Motor neuron (in vitro differentiated cells): ENCODE data around the gene RPP25L. TPM values are rescaled to one million over a fixed set of nuclear protein-coding genes. Genes with fewer than 3 reads are reported as not detected.

Experiments used
- ATAC-seq, 8 experiments: fragments of 200-7000 bp; cut with Tn5 transposase; replicated peaks in 6 of 8; 2 replicates each; pipeline ENCODE4 v1.8.0; 2021; ENCODE audit warnings: mild to moderate bottlenecking in 8 of 8, moderate library complexity in 8 of 8
- H3K27ac ChIP-seq, 2 donors: fragments of 250-450 bp; sonication (Bioruptor Pico); 2 replicates each; pipeline ENCODE4 v1.9.0; 2021; ENCODE audit warnings: antibody characterized with exemption in 2 of 2, mild to moderate bottlenecking in 2 of 2, moderate library complexity in 1 of 2
- H3K4me1 ChIP-seq, 2 donors: fragments of 250-450 bp; sonication (Bioruptor Pico); replicated peaks in 1 of 2; 2 replicates each; pipeline ENCODE4 v1.6.1; 2021; ENCODE audit warnings: antibody characterized with exemption in 2 of 2, mild to moderate bottlenecking in 2 of 2, moderate library complexity in 1 of 2
- H3K4me3 ChIP-seq, 5 donors: fragments of 250-450 bp; sonication (Bioruptor Pico); 2 replicates each; pipeline ENCODE4 v1.9.0; 2021; ENCODE audit warnings: antibody characterized with exemption in 5 of 5, mild to moderate bottlenecking in 5 of 5, moderate library complexity in 4 of 5
- WGBS, 10 experiments: fragments of 450-650 bp; shearing (Covaris generic); methylation state at CpG; one replicate each; pipeline ENCODE4 v1.0.0; 2022; 5-methylcytosine and 5-hydroxymethylcytosine counted together
- in situ Hi-C, 9 experiments: fragments of 400-800 bp; cut with MboI; loops; one replicate each; pipeline ENCODE4 v1.15.0; 2021; ENCODE audit warnings: low sequenced_read_pairs in 9 of 9, low pct_unique_long_range_greater_than_20kb in 2 of 9; ENCODE audit not compliant: unreplicated experiment in 9 of 9
- total RNA-seq, 8 experiments: library from RNA; unstranded; fragments of 300-600 nt; gene quantifications; 2 replicates each; pipeline versions ENCODE4 v1.2.3 to v1.2.4, GENCODE V29; 2022

RPP25L gene
- total RNA-seq, 8 experiments from 2014 or later = 17.4 to 64.0 (median 24.0) TPM

- Histone ChIP-seq H3K4me1 (peaks cover 66 to 68% of the 10 kb centered on the region in 2 donors), H3K4me3 (no peak overlapping the region), H3K27ac (peak overlapping the region; percentile 80 to 82)
- ATAC-seq = peak in 5 of 8 experiments; percentile 1 to 23 (median 14)
- in situ Hi-C loops = no loop called here
- WGBS, 10 experiments = 0 to 100% (median 66%) methylated on average over 1 to 8 of the region's 21 CpGs; no CpG with 5 or more reads in 2 of the 10 experiments
Observed at GRCh38 chr9:34560599-34561214, 51.2 kb downstream of the RPP25L start.

Other genes starting within 250 kb of the RPP25L start
- gene MYORG, start 235.2 kb downstream of the RPP25L start, total RNA-seq = 10 to 100 TPM in 1 of 8 experiments, 1 to 10 TPM in 5, under 1 TPM in 2; 0.31 to 11.4 (median 2.4) TPM
- 10 to 100 TPM in 6 of 8 experiments, 1 to 10 TPM in 2; 7.5 to 55.6 (median 41.0) TPM for gene FAM219A, start 153.5 kb downstream of the RPP25L start, total RNA-seq
- 10 to 100 TPM in 1 of 8 experiments, 1 to 10 TPM in 6, under 1 TPM in 1; 0.61 to 11.5 (median 2.4) TPM for gene DNAI1, start 153.3 kb downstream of the RPP25L start, total RNA-seq
- gene ENHO, start 89.1 kb downstream of the RPP25L start, total RNA-seq = 10 to 100 TPM in 6 of 8 experiments, 1 to 10 TPM in 2; 3.9 to 25.4 (median 18.8) TPM
- 10 to 100 TPM in 5 of 8 experiments, under 1 TPM in 3; 0.35 to 72.4 (median 25.6) TPM for gene CNTFR, start 22.4 kb downstream of the RPP25L start, total RNA-seq
- gene DCTN3, start 8.4 kb upstream of the RPP25L start, total RNA-seq = 100 to 1,000 TPM in 5 of 8 experiments, 10 to 100 TPM in 3; 67.7 to 217 (median 176) TPM
- gene ARID3C, start 17.0 kb upstream of the RPP25L start, total RNA-seq = under 1 TPM in 4 of 8 experiments, not detected in 4; 0.05 to 0.71 (median 0.16) TPM
- 100 to 1,000 TPM in 1 of 8 experiments, 10 to 100 TPM in 7; 22.7 to 123 (median 41.2) TPM for gene SIGMAR1, start 25.7 kb upstream of the RPP25L start, total RNA-seq
- gene GALT, start 34.6 kb upstream of the RPP25L start, total RNA-seq = 10 to 100 TPM; 25.4 to 59.7 (median 34.1) TPM
- 10 to 100 TPM in 7 of 8 experiments, 1 to 10 TPM in 1; 6.7 to 20.7 (median 12.7) TPM for gene IL11RA, start 40.1 kb upstream of the RPP25L start, total RNA-seq
- 1 to 10 TPM in 3 of 8 experiments, not detected in 5; 1.7 to 2.0 (median 1.8) TPM for gene CCL27, start 50.6 kb upstream of the RPP25L start, total RNA-seq
- under 1 TPM in 1 of 8 experiments, not detected in 7; 0.38 TPM for gene CCL19, start 79.2 kb upstream of the RPP25L start, total RNA-seq
- gene CCL21, start 98.0 kb upstream of the RPP25L start, total RNA-seq = 1 to 10 TPM in 1 of 8 experiments, under 1 TPM in 2, not detected in 5; 0.22 to 1.3 (median 0.76) TPM